ENCODE results near the gene SLC9A5. TPM values are rescaled to one million over a fixed set of nuclear protein-coding genes. Genes with fewer than 3 reads are reported as not detected.

The SLC9A5 gene
- 3.3 and 4.4 TPM in 2 replicates for total RNA-seq
- long read RNA-seq, result 0 reads

GRCh38 chr16:67248401-67249177, at the start of gene SLC9A5:
TSS of gene SLC9A5 (plus strand) at chr16:67248979. CDS start at chr16:67249015, 36 bp downstream.
- Mint-ChIP-seq H3K4me1 (peaks cover 34% of the 10 kb centered on the region), H3K27ac (ENCODE audit: unreplicated experiment) (no peak within 1 kb of the TSS)

GRCh38 chr16:67199011-67199807, 49.6 kb upstream of the SLC9A5 start, which contains the start of gene ELMO3:
TSS of gene ELMO3 (plus strand) at chr16:67199131. CDS start at chr16:67199327, 196 bp downstream.
- Mint-ChIP-seq H3K4me3 (peak within 1 kb of the TSS; percentile 65), H3K27ac (ENCODE audit: unreplicated experiment) (no peak within 1 kb of the TSS), H3K36me3 (ENCODE audit: low read depth) (peaks cover 9% of the 10 kb centered on the region), H3K4me1 (peaks cover 8% of the 10 kb centered on the region), H3K9me3 (no peaks in the 10 kb centered on the region), H3K27me3 (ENCODE audit: low read depth) (no peaks in the 10 kb centered on the region)
- DNase-seq (ENCODE audit: low read depth, low spot score), result no peak
- peak; percentile 63 for TF ChIP-seq CTCF (conservative IDR thresholded peaks at IDR 0.05)

More at GRCh38 chr16:67248401-67249177, at the start of gene SLC9A5:
- no peaks in the 10 kb centered on the region for H3K36me3 Mint-ChIP-seq (ENCODE audit: low read depth)
- peak within 1 kb of the TSS; percentile 90 for H3K4me3 Mint-ChIP-seq
- TF ChIP-seq CTCF (conservative IDR thresholded peaks at IDR 0.05), result peak; percentile 44
- H3K27me3 Mint-ChIP-seq (ENCODE audit: low read depth), result peaks cover 38% of the 10 kb centered on the region
- H3K9me3 Mint-ChIP-seq, result no peaks in the 10 kb centered on the region
- DNase-seq (ENCODE audit: low read depth, low spot score), result peak; percentile 35

GRCh38 chr16:67199808-67200198, 49.0 kb upstream of the SLC9A5 start:
- no peak for DNase-seq (ENCODE audit: low read depth, low spot score)
- Mint-ChIP-seq H3K36me3 (ENCODE audit: low read depth) (peaks cover 9% of the 10 kb centered on the region), H3K9me3 (no peaks in the 10 kb centered on the region), H3K4me1 (peaks cover 8% of the 10 kb centered on the region), H3K27me3 (ENCODE audit: low read depth) (no peaks in the 10 kb centered on the region), H3K27ac (ENCODE audit: unreplicated experiment) (no peak overlapping the region), H3K4me3 (peak overlapping the region; percentile 34)
- peak; percentile 9 for TF ChIP-seq CTCF (conservative IDR thresholded peaks at IDR 0.05)

- H3K4me3 Mint-ChIP-seq, result peak overlapping the region; percentile 44
- H3K9me3 Mint-ChIP-seq, result no peaks in the 10 kb centered on the region
- peaks cover 8% of the 10 kb centered on the region for H3K4me1 Mint-ChIP-seq
- no peak overlapping the region for H3K27ac Mint-ChIP-seq (ENCODE audit: unreplicated experiment)
- no peak for DNase-seq (ENCODE audit: low read depth, low spot score)
- no peak for TF ChIP-seq CTCF (conservative IDR thresholded peaks at IDR 0.05)
- H3K36me3 Mint-ChIP-seq (ENCODE audit: low read depth), result peaks cover 9% of the 10 kb centered on the region
- H3K27me3 Mint-ChIP-seq (ENCODE audit: low read depth), result no peaks in the 10 kb centered on the region
Observed at GRCh38 chr16:67200491-67200890, 48.3 kb upstream of the SLC9A5 start.

- peaks cover 2% of the 10 kb centered on the region for H3K36me3 Mint-ChIP-seq (ENCODE audit: low read depth)
- H3K27me3 Mint-ChIP-seq (ENCODE audit: low read depth), result no peaks in the 10 kb centered on the region
- no peak for DNase-seq (ENCODE audit: low read depth, low spot score)
- no peak overlapping the region for H3K4me3 Mint-ChIP-seq
- no peaks in the 10 kb centered on the region for H3K9me3 Mint-ChIP-seq
- peaks cover 5% of the 10 kb centered on the region for H3K4me1 Mint-ChIP-seq
- TF ChIP-seq CTCF (conservative IDR thresholded peaks at IDR 0.05), result no peak
- H3K27ac Mint-ChIP-seq (ENCODE audit: unreplicated experiment), result no peak overlapping the region
Observed at GRCh38 chr16:67201411-67202345, 47.1 kb upstream of the SLC9A5 start.
